Lung (tissue), 12 donors: ENCODE results near the gene ZNF555. TPM values are rescaled to one million over a fixed set of nuclear protein-coding genes. Genes with fewer than 3 reads are reported as not detected.

Source experiments
- ATAC-seq: fragments of 200-7000 bp; cut with Tn5 transposase; one replicate; pipeline ENCODE4 v1.9.1; 2020; ENCODE audit warnings: moderate number of reproducible peaks; ENCODE audit not compliant: insufficient read depth, low FRiP score
- DNase-seq, 3 donors: peaks; one replicate each; pipeline ENCODE4 v3.0.0-alpha.2; 2013 to 2017
- H3K27ac ChIP-seq, 2 donors: one replicate each; pipeline ENCODE4 v1.5.1; 2013; ENCODE audit warnings: mild to moderate bottlenecking in 2 of 2, moderate library complexity in 2 of 2, control low read depth in 1 of 2, inconsistent platforms in 1 of 2, low read depth in 1 of 2, low read length in 1 of 2
- H3K27me3 ChIP-seq, 3 donors: one replicate each; pipeline ENCODE4 v1.5.1; 2013; ENCODE audit warnings: low read length in 2 of 3; ENCODE audit not compliant: control insufficient read depth in 3 of 3, insufficient read depth in 3 of 3
- H3K36me3 ChIP-seq, 4 donors: one replicate each; pipeline ENCODE4 v1.5.1; 2013; ENCODE audit warnings: low read length in 4 of 4, mild to moderate bottlenecking in 1 of 4, moderate library complexity in 1 of 4; ENCODE audit not compliant: control insufficient read depth in 4 of 4, insufficient read depth in 4 of 4
- H3K4me1 ChIP-seq, 5 donors: one replicate each; pipeline ENCODE4 v1.5.1; 2013; ENCODE audit warnings: low read length in 5 of 5, mild to moderate bottlenecking in 2 of 5, moderate library complexity in 1 of 5; ENCODE audit not compliant: control insufficient read depth in 5 of 5, insufficient read depth in 5 of 5
- H3K4me3 ChIP-seq: one replicate; pipeline ENCODE4 v1.5.1; 2013; ENCODE audit warnings: mild to moderate bottlenecking, control low read depth, moderate library complexity
- H3K9ac ChIP-seq, 2 donors: one replicate each; pipeline ENCODE4 v1.5.1; 2013; ENCODE audit warnings: low read length in 2 of 2, control low read depth in 1 of 2; ENCODE audit not compliant: insufficient read depth in 1 of 2
- H3K9me3 ChIP-seq, 4 donors: one replicate each; pipeline ENCODE4 v1.5.1; 2013; ENCODE audit warnings: low read length in 3 of 4, mild to moderate bottlenecking in 1 of 4, moderate library complexity in 1 of 4; ENCODE audit not compliant: control insufficient read depth in 4 of 4, insufficient read depth in 3 of 4
- WGBS, 2 donors: extraction: QIAGEN DNeasy Blood & Tissue Kit; methylation state at CpG; one replicate each; pipeline ENCODE4 v1.1.7; 2013; 5-methylcytosine and 5-hydroxymethylcytosine counted together
- polyA plus RNA-seq, 2 donors: library from polyadenylated mRNA; stranded (reverse); fragments of 200-250 nt; gene quantifications; one replicate each; pipeline ENCODE4 v1.2.1, GENCODE V29; 2013
- total RNA-seq, 2 donors: library from RNA; depleted of rRNA in 1 of 2; stranded (reverse); fragments of >200 nt in 1 of 2; gene quantifications; one replicate each; pipeline ENCODE4 v1.2.1, GENCODE V29; 2014 to 2021
- TF ChIP-seq, protein P1 (sequence below): IDR thresholded peaks from 2 replicates; pipeline ENCODE4 v1.5.1; 2012; ENCODE audit warnings: mild to moderate bottlenecking; ENCODE audit errors: control extremely low read depth, extremely low read depth
- donor health status: control.
- donor health status: control.
- donor health status: Bipolar disorder and iron deficiency.
- donor health status: healthy.
- donor health status: DM: yes; HTN: yes; CAD: no.

ZNF555 gene
- total and polyA plus RNA-seq, 4 donors, result 1.6 to 9.6 (median 3.6) TPM

DNA sequence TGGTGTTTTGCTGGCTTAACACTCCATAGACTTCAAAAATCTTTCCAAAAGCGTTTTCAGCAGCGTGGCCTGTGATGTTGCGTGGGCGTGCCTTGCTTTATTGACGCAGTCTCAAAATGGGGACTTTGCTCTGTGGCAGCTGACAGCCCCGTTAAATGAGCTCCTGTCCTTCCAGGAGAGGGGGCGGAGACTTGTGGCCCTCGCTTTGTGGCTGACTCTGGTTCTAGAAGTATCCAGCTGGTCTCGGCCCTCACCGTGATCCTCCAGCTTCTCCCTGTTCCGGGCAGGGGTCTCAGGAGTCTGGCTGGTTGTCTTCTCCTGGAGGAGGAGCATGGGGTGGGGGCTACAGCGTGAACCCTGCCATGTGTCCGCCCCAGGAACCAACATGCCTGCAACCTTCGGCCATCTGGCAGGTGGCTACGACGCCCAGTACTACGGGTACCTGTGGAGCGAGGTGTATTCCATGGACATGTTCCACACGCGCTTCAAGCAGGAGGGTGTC is 30.0 kb upstream of the ZNF555 start:
- H3K4me3 ChIP-seq, result no peak overlapping the region
- H3K4me1 ChIP-seq, result no peaks in the 10 kb centered on the region
- H3K9ac ChIP-seq, result no peak overlapping the region
- no peak overlapping the region for H3K27ac ChIP-seq
- ATAC-seq (no peak), DNase-seq (no peak)
- TF ChIP-seq, protein P1, sequence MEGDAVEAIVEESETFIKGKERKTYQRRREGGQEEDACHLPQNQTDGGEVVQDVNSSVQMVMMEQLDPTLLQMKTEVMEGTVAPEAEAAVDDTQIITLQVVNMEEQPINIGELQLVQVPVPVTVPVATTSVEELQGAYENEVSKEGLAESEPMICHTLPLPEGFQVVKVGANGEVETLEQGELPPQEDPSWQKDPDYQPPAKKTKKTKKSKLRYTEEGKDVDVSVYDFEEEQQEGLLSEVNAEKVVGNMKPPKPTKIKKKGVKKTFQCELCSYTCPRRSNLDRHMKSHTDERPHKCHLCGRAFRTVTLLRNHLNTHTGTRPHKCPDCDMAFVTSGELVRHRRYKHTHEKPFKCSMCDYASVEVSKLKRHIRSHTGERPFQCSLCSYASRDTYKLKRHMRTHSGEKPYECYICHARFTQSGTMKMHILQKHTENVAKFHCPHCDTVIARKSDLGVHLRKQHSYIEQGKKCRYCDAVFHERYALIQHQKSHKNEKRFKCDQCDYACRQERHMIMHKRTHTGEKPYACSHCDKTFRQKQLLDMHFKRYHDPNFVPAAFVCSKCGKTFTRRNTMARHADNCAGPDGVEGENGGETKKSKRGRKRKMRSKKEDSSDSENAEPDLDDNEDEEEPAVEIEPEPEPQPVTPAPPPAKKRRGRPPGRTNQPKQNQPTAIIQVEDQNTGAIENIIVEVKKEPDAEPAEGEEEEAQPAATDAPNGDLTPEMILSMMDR, result no peak
- H3K9me3 ChIP-seq, result peaks cover 0 to 3% (median 0%) of the 10 kb centered on the region in 4 donors
- WGBS, 2 donors, result 97% methylated on average over 20 of the region's 20 CpGs
- H3K27me3 ChIP-seq, result no peaks in the 10 kb centered on the region
- H3K36me3 ChIP-seq, result peaks cover 3 to 60% (median 5%) of the 10 kb centered on the region in 4 donors

DNA sequence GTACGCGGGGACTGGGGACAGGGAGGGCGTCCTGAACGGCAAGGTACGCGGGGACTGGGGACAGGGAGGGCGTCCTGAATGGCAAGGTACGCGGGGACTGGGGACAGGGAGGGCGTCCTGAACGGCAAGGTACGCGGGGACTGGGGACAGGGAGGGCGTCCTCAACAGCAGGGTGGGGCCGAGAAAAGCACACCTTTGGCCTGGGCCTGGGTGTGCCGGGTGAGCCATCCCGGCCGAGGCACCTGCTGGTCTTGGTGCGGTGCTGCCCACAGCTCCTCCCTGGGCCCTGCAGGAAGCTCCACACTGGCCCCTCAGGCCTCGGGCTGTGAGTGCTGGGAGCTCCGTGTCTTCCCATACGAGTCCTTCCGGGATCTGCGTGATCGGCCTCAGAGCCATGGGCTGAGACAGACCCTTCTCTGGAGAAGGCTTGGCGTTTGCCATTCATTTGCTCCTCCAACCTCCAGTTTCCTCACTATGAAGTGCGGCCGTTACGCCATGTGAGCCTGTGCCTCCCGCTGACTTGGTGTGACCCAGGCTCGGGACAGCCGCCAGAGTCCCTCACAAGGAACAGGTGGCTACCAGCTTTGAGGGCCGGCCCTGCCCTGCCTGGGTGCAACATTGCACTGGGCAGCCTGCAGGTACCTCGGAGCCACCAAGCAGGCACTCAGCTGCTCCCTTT is 29.4 kb upstream of the ZNF555 start:
- Histone ChIP-seq H3K9me3 (peaks cover 0 to 3% (median 0%) of the 10 kb centered on the region in 4 donors), H3K4me1 (no peaks in the 10 kb centered on the region), H3K36me3 (peaks cover 3 to 54% (median 5%) of the 10 kb centered on the region in 4 donors), H3K27ac (no peak overlapping the region), H3K4me3 (no peak overlapping the region), H3K9ac (no peak overlapping the region), H3K27me3 (no peaks in the 10 kb centered on the region)
- ATAC-seq, result no peak
- WGBS, 2 donors, result 95 to 96% methylated on average over 31 to 34 of the region's 34 CpGs
- TF ChIP-seq, protein P1, result no peak
- no peak for DNase-seq

DNA sequence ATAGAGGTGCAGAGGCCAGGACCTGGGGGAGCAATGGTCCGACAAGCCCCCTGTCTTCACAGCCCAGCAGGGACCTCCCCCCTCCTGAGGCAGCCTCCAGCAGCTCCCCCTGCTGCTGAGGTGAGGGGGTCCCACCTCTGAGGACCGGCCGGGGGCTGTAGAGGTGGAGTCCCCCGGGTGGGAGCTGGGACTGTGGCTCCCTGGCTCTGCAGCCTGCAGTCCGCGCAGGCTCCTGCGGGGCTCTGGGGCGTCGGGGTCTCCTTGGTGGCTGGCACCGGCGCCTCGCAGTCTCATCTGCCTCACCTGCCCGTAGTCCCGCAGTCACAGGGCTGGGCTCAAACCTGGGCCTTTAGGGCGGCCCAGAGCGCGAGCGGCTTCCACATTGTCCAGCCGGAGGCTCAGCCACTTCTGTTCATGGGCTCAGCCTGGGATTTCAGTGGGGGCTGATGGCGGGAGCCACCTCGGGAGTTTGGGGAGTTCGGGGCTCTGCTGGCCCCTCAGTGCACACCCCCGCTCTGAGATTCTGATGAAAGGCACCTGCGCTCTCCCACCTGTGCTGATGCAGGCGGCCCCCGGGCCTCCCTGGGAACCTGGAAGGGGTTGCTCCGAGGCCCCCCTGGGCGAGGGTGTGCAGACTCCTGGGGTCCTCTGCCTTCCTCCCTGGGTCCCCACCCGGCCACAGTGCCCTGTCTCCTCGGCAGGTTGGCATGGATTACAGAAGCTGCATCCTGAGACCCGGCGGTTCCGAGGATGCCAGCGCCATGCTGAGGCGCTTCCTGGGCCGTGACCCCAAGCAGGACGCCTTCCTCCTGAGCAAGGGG is 28.7 kb upstream of the ZNF555 start:
- no peak overlapping the region for H3K4me3 ChIP-seq
- no peaks in the 10 kb centered on the region for H3K9me3 ChIP-seq
- H3K27me3 ChIP-seq, result no peaks in the 10 kb centered on the region
- 93 to 94% methylated on average over 37 of the region's 37 CpGs for WGBS, 2 donors
- peaks cover 0 to 46% (median 4%) of the 10 kb centered on the region in 4 donors for H3K36me3 ChIP-seq
- no peak overlapping the region for H3K27ac ChIP-seq
- ATAC-seq, result no peak
- H3K9ac ChIP-seq, result no peak overlapping the region
- H3K4me1 ChIP-seq, result no peaks in the 10 kb centered on the region
- DNase-seq, result no peak
- TF ChIP-seq, protein P1, result no peak
